Memory B cell (primary cell): ENCODE data around the gene ERBB2.

Experiments
- ATAC-seq: fragments of 150-1000 bp; cut with Tn5 transposase; 2 replicates; pipeline ENCODE4 v1.10.0; 2021; ENCODE audit warnings: low read depth, mild to moderate bottlenecking, moderate library complexity
- DNase-seq, 2 donors: peaks; one replicate each; pipeline ENCODE4 v3.0.0; 2022; ENCODE audit warnings: low spot score in 2 of 2
- H3K27ac Mint-ChIP-seq: one replicate; pipeline ENCODE4 v1.8.0; 2022; ENCODE audit warnings: mild to moderate bottlenecking, moderate library complexity, mixed read lengths
- H3K27me3 Mint-ChIP-seq: one replicate; pipeline ENCODE4 v1.8.0; 2022; ENCODE audit warnings: mixed read lengths
- H3K36me3 Mint-ChIP-seq: one replicate; pipeline ENCODE4 v1.8.0; 2022; ENCODE audit warnings: mild to moderate bottlenecking, mixed read lengths
- H3K4me1 Mint-ChIP-seq: one replicate; pipeline ENCODE4 v1.8.0; 2022; ENCODE audit warnings: mixed read lengths
- H3K4me3 Mint-ChIP-seq: one replicate; pipeline ENCODE4 v1.8.0; 2022; ENCODE audit warnings: mild to moderate bottlenecking, moderate library complexity, mixed read lengths
- H3K9me3 Mint-ChIP-seq: one replicate; pipeline ENCODE4 v1.8.0; 2022; ENCODE audit warnings: mixed read lengths

ERBB2 gene

GRCh38 chr17:39661744-39662541 is 37.9 kb upstream of the ERBB2 start:
- ATAC-seq (no peak), DNase-seq (no peak)
- Mint-ChIP-seq H3K4me3 (no peak overlapping the region), H3K27me3 (peaks cover 2% of the 10 kb centered on the region), H3K36me3 (peaks cover 9% of the 10 kb centered on the region), H3K27ac (no peak overlapping the region), H3K4me1 (peaks cover 11% of the 10 kb centered on the region), H3K9me3 (no peaks in the 10 kb centered on the region)

GRCh38 chr17:39662551-39663339 is 37.1 kb upstream of the ERBB2 start:
- Mint-ChIP-seq H3K27me3 (peaks cover 2% of the 10 kb centered on the region), H3K4me3 (no peak overlapping the region), H3K36me3 (peaks cover 9% of the 10 kb centered on the region), H3K9me3 (no peaks in the 10 kb centered on the region), H3K4me1 (peaks cover 12% of the 10 kb centered on the region), H3K27ac (no peak overlapping the region)
- DNase-seq (no peak), ATAC-seq (no peak)

- Mint-ChIP-seq H3K36me3 (peaks cover 9% of the 10 kb centered on the region), H3K4me3 (no peak overlapping the region), H3K27ac (no peak overlapping the region), H3K27me3 (peaks cover 2% of the 10 kb centered on the region), H3K9me3 (no peaks in the 10 kb centered on the region), H3K4me1 (peaks cover 14% of the 10 kb centered on the region)
- no peak for DNase-seq
- ATAC-seq = no peak
These were observed 36.5 kb upstream of the ERBB2 start for GRCh38 chr17:39663340-39663687.

- Mint-ChIP-seq H3K36me3 (peaks cover 5% of the 10 kb centered on the region), H3K27ac (no peak overlapping the region), H3K4me3 (no peak overlapping the region), H3K4me1 (peaks cover 15% of the 10 kb centered on the region), H3K27me3 (peaks cover 6% of the 10 kb centered on the region), H3K9me3 (no peaks in the 10 kb centered on the region)
- no peak for DNase-seq
- no peak for ATAC-seq
These were observed 35.9 kb upstream of the ERBB2 start for GRCh38 chr17:39663688-39664580.

- H3K27ac Mint-ChIP-seq = no peak within 1 kb of the TSS
- H3K9me3 Mint-ChIP-seq = no peaks in the 10 kb centered on the region
- DNase-seq (no peak), ATAC-seq (no peak)
- H3K27me3 Mint-ChIP-seq = peaks cover 6% of the 10 kb centered on the region
- peak within 1 kb of the TSS; percentile 30 for H3K4me3 Mint-ChIP-seq
- peaks cover 5% of the 10 kb centered on the region for H3K36me3 Mint-ChIP-seq
- H3K4me1 Mint-ChIP-seq = peaks cover 13% of the 10 kb centered on the region
These were observed 35.0 kb upstream of the ERBB2 start, which contains the start of gene TCAP for GRCh38 chr17:39664581-39665561. Gene TCAP (plus strand): TSS chr17:39665349. CDS start chr17:39665360, 11 bp downstream.

- no peak overlapping the region for H3K27ac Mint-ChIP-seq
- peak; percentile 35 for ATAC-seq
- H3K27me3 Mint-ChIP-seq = peaks cover 6% of the 10 kb centered on the region
These were observed 34.1 kb upstream of the ERBB2 start for GRCh38 chr17:39665642-39666224.

GRCh38 chr17:39666231-39666600 is 33.6 kb upstream of the ERBB2 start:
- Mint-ChIP-seq H3K36me3 (peaks cover 4% of the 10 kb centered on the region), H3K9me3 (no peaks in the 10 kb centered on the region), H3K4me1 (peaks cover 13% of the 10 kb centered on the region), H3K27me3 (peaks cover 6% of the 10 kb centered on the region), H3K27ac (no peak overlapping the region), H3K4me3 (peak overlapping the region; percentile 30)
- no peak for DNase-seq
- ATAC-seq = no peak

More at GRCh38 chr17:39665642-39666224, 34.1 kb upstream of the ERBB2 start:
- DNase-seq = no peak
- Mint-ChIP-seq H3K9me3 (no peaks in the 10 kb centered on the region), H3K4me3 (no peak overlapping the region), H3K36me3 (peaks cover 5% of the 10 kb centered on the region), H3K4me1 (peaks cover 13% of the 10 kb centered on the region)

- no peak overlapping the region for H3K27ac Mint-ChIP-seq
- no peaks in the 10 kb centered on the region for H3K36me3 Mint-ChIP-seq
- H3K4me1 Mint-ChIP-seq = peaks cover 14% of the 10 kb centered on the region
- H3K27me3 Mint-ChIP-seq = peaks cover 6% of the 10 kb centered on the region
- DNase-seq (no peak), ATAC-seq (no peak)
- H3K9me3 Mint-ChIP-seq = no peaks in the 10 kb centered on the region
- peak overlapping the region; percentile 58 for H3K4me3 Mint-ChIP-seq
These were observed 33.1 kb upstream of the ERBB2 start for GRCh38 chr17:39666601-39667261.

- peaks cover 6% of the 10 kb centered on the region for H3K27me3 Mint-ChIP-seq
- H3K27ac Mint-ChIP-seq = no peak overlapping the region
- peak overlapping the region; percentile 80 for H3K4me3 Mint-ChIP-seq
- H3K4me1 Mint-ChIP-seq = peaks cover 21% of the 10 kb centered on the region
- H3K9me3 Mint-ChIP-seq = no peaks in the 10 kb centered on the region
- H3K36me3 Mint-ChIP-seq = no peaks in the 10 kb centered on the region
- DNase-seq = no peak
- peak; percentile 24 for ATAC-seq
These were observed 32.5 kb upstream of the ERBB2 start for GRCh38 chr17:39667262-39667944.

GRCh38 chr17:39667945-39668924 is 31.6 kb upstream of the ERBB2 start, which contains the start of gene PNMT:
Gene PNMT (plus strand): TSS chr17:39668453. CDS start chr17:39668476, 23 bp downstream.
- peak; percentile 59 to 75 for DNase-seq
- Mint-ChIP-seq H3K27ac (peak within 1 kb of the TSS; percentile 35), H3K4me1 (peaks cover 23% of the 10 kb centered on the region), H3K27me3 (peaks cover 6% of the 10 kb centered on the region), H3K4me3 (peak within 1 kb of the TSS; percentile 82), H3K9me3 (no peaks in the 10 kb centered on the region), H3K36me3 (no peaks in the 10 kb centered on the region)
- ATAC-seq = peak; percentile 81
